Left ventricle myocardium inferior (tissue), 1 donor: Measurements from ENCODE around the gene AP1G1. TPM values are rescaled to one million over a fixed set of nuclear protein-coding genes. Genes with fewer than 3 reads are reported as not detected.
A peak's percentile ranks its signal among the peaks of the same experiment; 100 is the strongest.

ENCODE experiments used
- DNase-seq: peaks from one replicate; pipeline ENCODE4 v3.0.0-alpha.2; 2020
- H3K27ac ChIP-seq: fragments of 200-600 bp; replicated peaks from 2 replicates; pipeline ENCODE4 v1.8.0; 2021
- H3K27me3 ChIP-seq: fragments of 200-600 bp; 2 replicates; pipeline ENCODE4 v1.8.0; 2021; ENCODE audit warnings: low read depth
- H3K36me3 ChIP-seq: fragments of 200-600 bp; 2 replicates; pipeline ENCODE4 v1.8.0; 2021
- H3K4me1 ChIP-seq: fragments of 200-600 bp; 2 replicates; pipeline ENCODE4 v1.8.0; 2021
- H3K4me3 ChIP-seq: fragments of 200-600 bp; 2 replicates; pipeline ENCODE4 v1.8.0; 2021; ENCODE audit warnings: mild to moderate bottlenecking, moderate library complexity
- H3K9me3 ChIP-seq: fragments of 200-600 bp; replicated peaks from 2 replicates; pipeline ENCODE4 v1.8.0; 2021
- intact Hi-C: fragments of 100-400 bp; cut with micrococcal nuclease; formaldehyde crosslinking; loops from one replicate; pipeline ENCODE4 v1.11.0; 2022
- long read RNA-seq: library from polyadenylated mRNA; unstranded; transcript quantifications from one replicate; pipeline ENCODE4 v2.0.0, GENCODE V29; 2021
- total RNA-seq: library from RNA; stranded (reverse); fragmentation: NEBNext Ultra II Directional; extraction: Animal tissue kit (Norgen Biotek cat#: 25700); gene quantifications from one replicate; pipeline ENCODE4 v1.2.1, GENCODE V29; 2021
- TF ChIP-seq, protein P1 (sequence below): fragments of 200-600 bp; IDR thresholded peaks from 2 replicates; pipeline ENCODE4 v1.8.0; 2021; ENCODE audit warnings: antibody characterized with exemption, mild to moderate bottlenecking, borderline replicate concordance
- donor health status: DM: no; HTN: yes; CAD: no; lungs with severe emphysema.

Gene AP1G1
- total RNA-seq, result 30.7 TPM
- long read RNA-seq, full-length matches to known transcripts, result 15 of 32 reads
- long read RNA-seq, partial matches to known transcripts, result 6 of 32 reads
- long read RNA-seq, other reads (novel, unspliced or antisense), result 11 of 32 reads

DNA sequence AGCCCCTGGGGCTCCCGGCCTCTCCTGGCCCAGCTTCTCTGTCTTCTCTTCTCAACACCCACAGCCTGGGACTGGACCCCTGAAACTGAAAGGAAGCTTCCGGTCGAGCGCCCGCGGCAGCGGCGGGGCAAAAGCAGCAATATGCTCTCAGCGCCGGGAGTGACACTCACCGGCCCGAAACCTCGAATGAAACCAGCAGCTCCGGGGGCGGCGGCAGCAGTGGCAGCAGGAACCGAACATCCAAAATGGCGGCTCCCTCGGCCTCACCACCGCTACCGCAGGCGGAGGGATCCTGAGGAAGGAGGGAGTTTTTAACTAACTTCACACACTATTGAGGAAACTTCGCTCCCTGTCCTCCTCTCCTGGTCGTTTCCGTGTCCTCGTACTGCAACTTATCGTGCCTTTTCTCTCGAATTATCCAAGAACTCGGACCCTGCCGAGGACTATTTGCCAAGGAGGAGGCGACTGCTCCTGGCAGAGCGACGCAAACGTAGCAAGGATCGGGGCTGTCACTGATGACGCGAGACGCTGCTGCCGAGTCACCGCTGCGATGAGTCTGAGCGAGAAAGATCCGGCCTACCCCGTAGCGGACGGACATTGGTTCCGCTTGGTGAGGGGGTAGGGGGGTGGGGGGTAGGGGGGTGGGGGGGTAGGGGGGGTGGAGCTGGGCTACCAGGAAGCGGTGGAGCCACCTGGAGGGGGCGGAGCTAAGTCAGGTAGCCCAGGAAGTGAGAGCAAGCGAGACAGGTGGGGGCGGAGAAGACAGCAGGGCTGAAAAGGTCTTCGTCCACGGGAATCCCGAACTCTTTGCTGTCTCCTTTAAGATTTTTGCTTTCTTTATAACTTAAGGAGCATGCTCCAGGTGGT, at the start of gene AP1G1:
Gene AP1G1 (minus strand): TSS at position 242 of the 867 bp plus-strand sequence. CDS start 19,355 bp downstream, outside the sequence.
- intact Hi-C loops, result no loop called here
- TF ChIP-seq, protein P1, sequence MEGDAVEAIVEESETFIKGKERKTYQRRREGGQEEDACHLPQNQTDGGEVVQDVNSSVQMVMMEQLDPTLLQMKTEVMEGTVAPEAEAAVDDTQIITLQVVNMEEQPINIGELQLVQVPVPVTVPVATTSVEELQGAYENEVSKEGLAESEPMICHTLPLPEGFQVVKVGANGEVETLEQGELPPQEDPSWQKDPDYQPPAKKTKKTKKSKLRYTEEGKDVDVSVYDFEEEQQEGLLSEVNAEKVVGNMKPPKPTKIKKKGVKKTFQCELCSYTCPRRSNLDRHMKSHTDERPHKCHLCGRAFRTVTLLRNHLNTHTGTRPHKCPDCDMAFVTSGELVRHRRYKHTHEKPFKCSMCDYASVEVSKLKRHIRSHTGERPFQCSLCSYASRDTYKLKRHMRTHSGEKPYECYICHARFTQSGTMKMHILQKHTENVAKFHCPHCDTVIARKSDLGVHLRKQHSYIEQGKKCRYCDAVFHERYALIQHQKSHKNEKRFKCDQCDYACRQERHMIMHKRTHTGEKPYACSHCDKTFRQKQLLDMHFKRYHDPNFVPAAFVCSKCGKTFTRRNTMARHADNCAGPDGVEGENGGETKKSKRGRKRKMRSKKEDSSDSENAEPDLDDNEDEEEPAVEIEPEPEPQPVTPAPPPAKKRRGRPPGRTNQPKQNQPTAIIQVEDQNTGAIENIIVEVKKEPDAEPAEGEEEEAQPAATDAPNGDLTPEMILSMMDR, result no peak
- H3K9me3 ChIP-seq, result no peaks in the 10 kb centered on the region

DNA sequence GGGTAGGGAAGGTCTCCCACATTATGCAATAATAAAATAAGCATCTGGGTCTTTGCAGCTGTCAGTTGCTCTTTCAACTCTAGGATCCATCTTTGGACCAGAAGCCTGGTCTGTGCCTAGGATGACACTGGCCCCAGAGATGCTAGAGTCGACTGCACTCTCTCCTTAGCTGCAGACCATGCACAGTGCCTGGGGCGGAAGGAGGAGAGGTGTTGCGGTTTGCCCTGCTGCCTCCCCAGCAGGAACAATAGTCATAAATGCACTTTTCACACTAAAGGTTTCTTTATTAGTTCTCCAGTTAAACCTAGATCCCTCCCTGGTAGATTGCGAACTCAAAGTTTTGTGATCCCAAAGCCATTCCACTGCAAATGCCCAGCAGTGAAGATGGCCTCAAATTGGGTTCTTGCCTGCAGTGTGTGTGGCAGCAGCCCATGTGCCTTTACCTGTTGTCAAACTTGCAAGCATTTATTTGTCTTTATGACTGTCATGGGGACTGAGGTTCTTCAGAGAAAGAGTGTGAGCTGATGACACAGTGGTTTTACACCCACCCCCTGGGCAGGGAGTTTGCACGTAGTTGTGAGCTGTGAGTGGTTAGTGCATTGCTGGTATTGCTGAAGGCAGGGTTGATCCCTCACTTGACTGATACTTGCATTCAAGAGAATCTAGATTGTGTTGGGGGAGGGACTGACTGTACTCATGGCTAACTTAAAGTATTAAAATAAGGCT, 47.5 kb upstream of the AP1G1 start:
- intact Hi-C loops, result no loop called here
- H3K9me3 ChIP-seq, result no peaks in the 10 kb centered on the region
- H3K27ac ChIP-seq, result no peak overlapping the region
- TF ChIP-seq, protein P1, result no peak
- no peak for DNase-seq
- no peak overlapping the region for H3K4me3 ChIP-seq
- H3K36me3 ChIP-seq, result peaks cover 35% of the 10 kb centered on the region
- peaks cover 66% of the 10 kb centered on the region for H3K4me1 ChIP-seq
- H3K27me3 ChIP-seq, result no peaks in the 10 kb centered on the region

More for the DNA sequence above, at the start of gene AP1G1:
- Histone ChIP-seq H3K27me3 (no peaks in the 10 kb centered on the region), H3K36me3 (peaks cover 8% of the 10 kb centered on the region), H3K4me3 (peak within 1 kb of the TSS; percentile 95), H3K27ac (peak within 1 kb of the TSS; percentile 94), H3K4me1 (peaks cover 55% of the 10 kb centered on the region)
- peak; percentile 94 for DNase-seq

DNA sequence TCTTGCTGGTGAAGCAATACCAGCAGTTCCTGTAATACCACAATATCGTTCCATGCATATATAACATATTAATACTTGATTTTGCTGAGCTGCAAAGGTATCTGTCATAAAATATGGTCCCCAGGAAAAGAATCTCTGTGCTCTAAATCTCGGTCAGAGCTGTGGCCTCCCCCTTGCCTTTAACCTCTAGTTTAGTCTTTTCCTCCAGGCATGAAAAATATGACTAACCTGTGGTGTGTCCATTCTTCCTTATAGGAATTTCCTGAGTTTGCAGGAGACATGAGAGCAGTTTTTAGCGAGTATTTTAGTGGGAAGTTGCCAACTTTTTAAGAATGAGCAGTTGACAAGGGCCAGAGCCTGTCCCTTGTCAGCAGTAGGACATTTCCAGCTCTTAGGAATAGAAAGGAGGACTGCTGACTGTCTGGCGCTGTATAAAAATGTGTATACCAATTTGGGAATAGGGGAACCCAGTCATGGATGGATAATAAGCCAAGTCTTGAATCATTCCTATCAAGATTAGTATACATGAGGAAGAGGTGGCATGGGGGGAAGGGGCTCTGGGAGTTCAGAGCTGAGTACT, 45.8 kb upstream of the AP1G1 start:
- Histone ChIP-seq H3K4me1 (peaks cover 64% of the 10 kb centered on the region), H3K27ac (peak overlapping the region; percentile 57), H3K36me3 (peaks cover 41% of the 10 kb centered on the region), H3K27me3 (no peaks in the 10 kb centered on the region), H3K4me3 (no peak overlapping the region), H3K9me3 (no peaks in the 10 kb centered on the region)
- intact Hi-C loops, result no loop called here
- TF ChIP-seq, protein P1, result no peak
- no peak for DNase-seq

DNA sequence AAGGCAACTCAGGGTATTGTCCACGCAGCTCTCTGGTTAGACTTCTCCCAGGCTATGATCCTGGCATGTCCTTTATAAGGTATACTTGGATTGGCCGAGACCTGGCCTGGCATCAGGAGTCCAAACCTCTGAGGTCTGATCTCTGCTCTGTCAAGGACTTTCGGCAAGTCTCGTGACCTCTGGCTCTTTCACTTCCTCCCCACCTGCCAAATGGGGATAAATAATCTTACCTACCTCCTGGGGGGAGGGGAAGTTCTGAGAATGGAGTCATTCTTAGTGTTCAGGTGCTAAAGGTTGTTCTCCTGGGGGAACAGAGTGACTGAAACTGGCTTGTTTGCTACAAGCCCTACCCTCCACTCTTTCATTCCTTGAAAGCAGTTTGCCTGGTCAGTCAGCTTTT, 44.8 kb upstream of the AP1G1 start:
- no peak for DNase-seq
- peaks cover 58% of the 10 kb centered on the region for H3K4me1 ChIP-seq
- no peak overlapping the region for H3K4me3 ChIP-seq
- TF ChIP-seq, protein P1, result no peak
- no peak overlapping the region for H3K27ac ChIP-seq
- peaks cover 52% of the 10 kb centered on the region for H3K36me3 ChIP-seq
- H3K27me3 ChIP-seq, result no peaks in the 10 kb centered on the region
- intact Hi-C loops, result no loop called here
- H3K9me3 ChIP-seq, result no peaks in the 10 kb centered on the region

DNA sequence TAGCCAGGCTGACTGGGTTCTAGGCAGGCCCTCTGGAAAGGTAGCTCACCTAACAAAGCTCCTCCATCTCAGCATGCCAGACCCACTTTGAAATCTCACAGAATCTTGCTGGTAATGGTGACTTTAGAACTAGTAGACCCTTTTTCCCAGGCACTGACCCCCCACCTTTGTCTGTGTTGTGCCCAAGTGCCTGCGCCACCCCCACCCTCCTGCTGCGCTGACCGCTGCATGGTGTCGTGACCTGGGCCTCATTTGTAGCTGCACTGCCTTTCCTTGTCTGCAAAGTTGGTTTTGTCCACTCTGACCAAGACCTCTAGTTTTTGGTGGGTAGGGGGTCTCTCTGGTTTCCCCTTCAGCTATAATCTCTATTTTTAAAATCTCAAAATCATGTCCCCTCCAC, 43.9 kb upstream of the AP1G1 start:
- no peak overlapping the region for H3K27ac ChIP-seq
- no peaks in the 10 kb centered on the region for H3K27me3 ChIP-seq
- H3K9me3 ChIP-seq, result no peaks in the 10 kb centered on the region
- DNase-seq, result no peak
- H3K4me1 ChIP-seq, result peaks cover 58% of the 10 kb centered on the region
- H3K36me3 ChIP-seq, result peaks cover 58% of the 10 kb centered on the region
- TF ChIP-seq, protein P1, result no peak
- no peak overlapping the region for H3K4me3 ChIP-seq
- intact Hi-C loops, result no loop called here
